Astrocyte (in vitro differentiated cells and primary cell): ENCODE measurements around the gene ANAPC10.

ENCODE experiments used
- CTCF ChIP-seq: IDR thresholded peaks from 2 replicates; pipeline ENCODE4 v1.5.1; 2011; ENCODE audit warnings: low read depth, mild to moderate bottlenecking, inconsistent platforms, low read length, moderate library complexity; ENCODE audit not compliant: insufficient read depth
- EZH2 ChIP-seq: IDR thresholded peaks from 2 replicates; pipeline ENCODE4 v1.6.1; 2012; ENCODE audit warnings: mild to moderate bottlenecking, low read length, inconsistent platforms; ENCODE audit not compliant: insufficient read depth

GRCh38 chr4:145048817-145049216, 49.2 kb downstream of the ANAPC10 start:
- TF ChIP-seq CTCF, result no peak
- no peak for TF ChIP-seq EZH2
